SK-N-MC (cell line): ENCODE results near the gene BCL11B.

ENCODE experiments used
- EZH2 ChIP-seq: fragments of 200-600 bp; sonication (generic); IDR thresholded peaks from one replicate; pipeline ENCODE4 v1.6.1; 2017; ENCODE audit warnings: antibody characterized with exemption
- POLR2AphosphoS5 ChIP-seq: IDR thresholded peaks from 2 replicates; pipeline ENCODE4 v1.6.1; 2012; ENCODE audit warnings: mild to moderate bottlenecking, low read depth, low read length, borderline replicate concordance

DNA sequence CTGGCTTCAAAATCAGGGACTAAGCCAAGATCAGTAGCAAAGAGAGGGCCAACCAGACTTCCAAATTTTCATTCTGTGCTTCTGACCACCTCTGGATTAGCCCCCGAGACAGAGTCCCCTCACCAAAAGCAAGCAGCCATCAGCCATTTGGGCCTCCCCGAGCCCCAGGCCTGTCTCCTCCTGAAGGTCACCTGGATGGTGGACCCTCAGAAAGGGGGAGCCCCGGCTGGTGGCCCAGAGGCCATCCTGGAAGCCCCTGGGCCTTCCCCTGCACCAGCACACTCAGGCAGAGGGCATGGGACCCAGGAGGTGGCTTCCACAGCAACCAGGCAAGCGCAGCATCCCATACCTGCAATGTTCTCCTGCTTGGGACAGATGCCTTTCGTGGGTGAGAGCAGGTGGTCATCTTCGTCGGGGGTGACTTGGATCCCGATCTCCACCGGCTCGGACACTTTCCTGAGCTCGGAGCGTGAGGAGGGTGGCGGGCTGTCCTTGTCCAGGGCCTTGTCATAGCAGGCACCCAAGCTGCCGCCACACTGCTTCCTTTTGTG lies 14.8 kb downstream of the BCL11B start:
- TF ChIP-seq EZH2 (no peak), POLR2AphosphoS5 (no peak; the same call in 1 of the 2 replicates)
